HG03095 (cell line): ENCODE results near the gene PSAP.

Source experiments
- ATAC-seq: cut with Tn5 transposase; IDR thresholded peaks from one replicate; pipeline ENCODE4 v1.9.1; 2021; ENCODE audit warnings: moderate library complexity; ENCODE audit not compliant: unreplicated experiment

Gene PSAP

DNA sequence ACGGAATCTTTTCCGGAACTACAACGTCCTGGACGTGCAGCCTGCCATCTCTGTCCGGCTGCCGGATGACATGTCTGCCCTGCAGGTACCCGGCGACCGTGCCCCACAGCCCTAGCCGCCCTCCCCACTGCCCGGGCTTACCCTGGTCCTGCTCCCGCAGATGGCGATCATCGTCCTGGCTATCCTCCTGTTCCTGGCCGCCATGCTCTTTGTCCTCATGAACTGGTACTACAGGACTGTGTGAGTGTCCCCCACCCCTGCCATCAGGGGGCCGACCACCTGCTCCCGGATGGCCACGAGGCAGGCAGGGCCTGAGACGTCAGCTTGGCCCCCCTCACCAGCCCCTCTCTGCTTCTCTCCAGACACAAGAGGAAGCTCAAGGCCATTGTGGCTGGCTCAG lies 39.7 kb downstream of the PSAP start:
- no peak for ATAC-seq

DNA sequence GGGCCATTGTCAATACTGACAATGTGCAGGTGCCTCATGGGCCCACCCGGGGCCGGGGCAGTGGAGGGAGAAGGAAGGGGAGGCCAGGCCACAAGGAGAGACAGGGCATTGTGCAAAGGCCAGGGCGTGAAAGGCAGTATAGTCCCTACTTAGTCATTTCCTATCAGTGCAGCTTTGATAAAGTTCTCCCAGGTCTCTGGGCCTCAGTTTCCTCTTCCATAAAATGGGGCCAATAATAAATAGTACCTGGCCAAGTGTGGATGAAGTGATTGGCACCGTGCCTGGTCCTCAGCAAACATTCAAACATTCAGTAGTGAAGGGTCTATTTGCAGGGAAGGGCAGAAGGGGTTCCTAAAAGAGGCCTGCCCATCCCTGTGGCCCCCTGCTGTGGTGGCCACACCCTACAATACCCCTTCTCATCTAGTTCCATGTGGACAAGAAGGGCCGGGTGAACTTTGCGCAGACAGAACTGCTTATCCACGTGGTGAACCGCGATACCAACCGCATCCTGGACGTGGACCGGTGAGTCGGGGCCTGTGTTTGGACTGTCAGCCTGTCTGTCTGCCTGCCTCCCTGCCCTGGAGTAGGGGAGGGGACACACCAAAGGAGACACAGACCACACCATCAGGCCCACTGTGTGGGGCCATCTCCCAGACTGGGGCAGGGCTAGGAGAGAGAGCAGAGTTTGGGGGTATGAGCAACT lies 40.9 kb downstream of the PSAP start:
- ATAC-seq = no peak

DNA sequence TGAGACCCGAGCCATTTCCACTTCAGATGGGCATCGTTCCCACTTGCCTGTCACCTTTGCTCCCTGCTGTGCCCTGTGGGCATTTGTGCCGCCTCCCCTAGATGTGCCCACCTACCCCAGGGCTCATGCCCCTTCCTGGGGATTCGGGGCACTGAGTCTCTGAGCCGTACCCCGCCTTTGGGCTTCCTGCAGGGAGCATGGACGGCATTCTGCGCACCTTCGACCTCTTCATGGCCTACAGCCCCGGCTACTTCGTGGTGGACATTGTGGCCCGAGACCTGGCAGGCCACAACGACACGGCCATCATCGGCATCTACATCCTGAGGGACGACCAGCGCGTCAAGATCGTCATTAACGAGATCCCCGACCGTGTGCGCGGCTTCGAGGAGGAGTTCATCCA lies 41.4 kb downstream of the PSAP start:
- ATAC-seq = no peak

DNA sequence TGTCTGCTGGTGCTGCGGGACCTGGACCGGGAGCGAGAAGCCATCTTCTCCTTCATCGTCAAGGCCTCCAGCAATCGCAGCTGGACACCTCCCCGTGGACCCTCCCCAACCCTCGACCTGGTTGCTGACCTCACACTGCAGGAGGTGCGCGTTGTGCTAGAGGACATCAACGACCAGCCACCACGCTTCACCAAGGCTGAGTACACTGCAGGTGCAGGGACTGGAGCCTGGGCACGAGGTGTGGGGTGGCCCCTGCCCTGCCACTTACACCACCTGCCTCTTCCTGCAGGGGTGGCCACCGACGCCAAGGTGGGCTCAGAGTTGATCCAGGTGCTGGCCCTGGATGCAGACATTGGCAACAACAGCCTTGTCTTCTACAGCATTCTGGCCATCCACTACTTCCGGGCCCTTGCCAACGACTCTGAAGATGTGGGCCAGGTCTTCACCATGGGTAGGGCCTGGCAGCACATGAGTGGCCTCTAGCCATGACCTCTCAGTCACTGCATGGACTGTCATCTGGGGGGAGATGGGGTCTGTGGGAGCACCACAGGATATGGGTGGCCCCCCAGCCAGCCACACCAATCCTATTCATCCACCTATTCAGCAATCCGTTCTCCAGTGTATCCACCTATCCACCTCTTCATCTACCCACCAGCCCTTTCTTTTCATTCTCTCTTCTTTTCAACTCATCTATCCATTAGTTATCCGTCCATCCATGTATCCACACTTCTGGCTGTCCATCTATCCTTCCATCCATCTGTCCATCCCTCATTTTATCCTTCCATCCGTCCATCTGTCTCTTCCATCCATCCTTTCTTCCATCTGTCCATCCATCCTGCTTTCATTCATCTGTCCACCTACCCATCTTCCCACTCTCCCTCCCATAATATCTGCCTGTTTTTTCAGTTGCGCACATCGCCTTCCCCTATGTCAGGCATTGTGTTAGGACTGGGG lies 43.2 kb downstream of the PSAP start:
- ATAC-seq = no peak

DNA sequence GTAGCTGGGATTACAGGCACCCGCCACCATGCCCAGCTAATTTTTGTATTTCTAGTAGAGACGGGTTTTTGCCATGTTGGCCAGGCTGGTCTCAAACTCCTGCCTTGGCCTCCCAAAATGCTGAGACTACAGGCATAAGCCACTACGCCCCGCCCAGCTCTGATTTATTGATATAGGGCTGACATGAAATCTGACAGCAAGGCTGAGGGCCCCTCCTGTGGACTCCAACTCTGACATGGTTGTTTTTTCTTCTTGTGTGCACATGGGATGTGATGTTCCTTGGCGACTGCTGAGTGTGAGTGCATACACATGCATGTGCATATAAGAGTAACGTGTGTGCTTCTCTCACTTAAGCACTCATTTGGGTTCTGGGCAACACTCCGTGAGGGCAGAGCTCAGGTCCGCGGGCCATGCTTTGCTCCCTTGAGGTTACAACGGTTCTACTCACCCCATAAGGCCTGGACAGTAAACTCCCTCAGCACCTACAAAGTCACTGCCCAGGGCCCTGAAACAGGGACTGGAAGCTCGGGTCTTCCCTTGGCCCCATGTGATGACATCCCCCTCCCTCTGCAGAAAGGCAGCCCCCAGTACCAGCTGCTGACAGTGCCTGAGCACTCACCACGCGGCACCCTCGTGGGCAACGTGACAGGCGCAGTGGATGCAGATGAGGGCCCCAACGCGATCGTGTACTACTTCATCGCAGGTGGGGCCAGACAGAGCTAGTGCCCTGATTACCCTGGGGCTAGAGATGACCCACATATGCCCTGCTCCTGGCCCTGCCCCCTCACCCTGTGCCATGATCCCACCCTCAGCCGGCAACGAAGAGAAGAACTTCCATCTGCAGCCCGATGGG lies 44.1 kb downstream of the PSAP start:
- ATAC-seq = no peak

DNA sequence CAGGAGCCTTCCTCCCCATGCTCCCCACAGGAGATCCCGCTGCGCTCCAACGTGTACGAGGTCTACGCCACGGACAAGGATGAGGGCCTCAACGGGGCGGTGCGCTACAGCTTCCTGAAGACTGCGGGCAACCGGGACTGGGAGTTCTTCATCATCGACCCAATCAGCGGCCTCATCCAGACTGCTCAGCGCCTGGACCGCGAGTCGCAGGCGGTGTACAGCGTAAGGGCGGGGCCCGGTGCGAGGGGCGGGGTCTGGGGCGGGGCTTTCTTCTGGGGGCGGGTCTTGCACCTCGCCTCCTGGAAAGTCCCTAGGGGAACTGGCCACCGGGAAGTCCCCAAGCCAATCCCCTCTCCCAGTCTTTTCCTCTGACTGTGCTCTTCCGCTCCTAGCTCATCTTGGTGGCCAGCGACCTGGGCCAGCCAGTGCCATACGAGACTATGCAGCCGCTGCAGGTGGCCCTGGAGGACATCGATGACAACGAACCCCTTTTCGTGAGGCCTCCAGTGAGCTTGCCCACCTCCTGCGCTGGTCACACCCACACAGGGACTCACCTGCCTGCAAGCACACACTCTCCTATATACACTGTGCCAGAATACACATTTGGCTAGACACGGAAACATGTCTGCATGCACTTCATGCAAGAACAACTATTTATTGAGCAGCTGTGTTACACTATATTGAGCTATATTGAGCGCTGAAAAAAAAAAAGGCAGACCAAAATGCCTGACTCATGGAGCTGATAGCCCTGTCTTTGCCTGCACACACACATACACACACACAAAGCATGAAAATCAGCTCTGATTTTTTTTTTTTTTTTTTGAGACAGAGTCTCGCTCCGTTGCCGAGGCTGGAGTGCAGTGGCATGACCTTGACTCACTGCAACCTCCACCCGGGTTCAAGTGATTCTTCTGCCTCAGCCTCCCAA lies 45.0 kb downstream of the PSAP start:
- ATAC-seq = no peak

DNA sequence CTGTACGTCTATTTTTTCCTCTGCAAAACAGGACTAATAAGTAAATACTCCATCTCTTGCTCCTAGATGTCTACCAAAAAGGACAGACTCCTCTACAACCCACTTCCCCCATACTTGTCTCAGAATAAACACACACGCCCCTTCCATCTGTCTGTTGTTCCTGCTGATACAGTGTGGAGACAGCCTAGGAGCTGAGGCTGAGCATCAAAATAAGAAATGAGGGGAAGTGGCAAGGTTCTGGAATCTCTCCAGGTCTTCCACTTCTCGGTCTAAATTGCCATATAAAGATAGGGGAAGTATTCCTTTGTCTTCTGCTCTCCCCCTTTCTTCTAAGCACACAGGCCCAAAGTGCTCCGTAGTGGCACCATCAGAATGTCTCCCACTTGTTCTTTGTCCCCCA lies 47.0 kb downstream of the PSAP start:
- ATAC-seq = no peak

DNA sequence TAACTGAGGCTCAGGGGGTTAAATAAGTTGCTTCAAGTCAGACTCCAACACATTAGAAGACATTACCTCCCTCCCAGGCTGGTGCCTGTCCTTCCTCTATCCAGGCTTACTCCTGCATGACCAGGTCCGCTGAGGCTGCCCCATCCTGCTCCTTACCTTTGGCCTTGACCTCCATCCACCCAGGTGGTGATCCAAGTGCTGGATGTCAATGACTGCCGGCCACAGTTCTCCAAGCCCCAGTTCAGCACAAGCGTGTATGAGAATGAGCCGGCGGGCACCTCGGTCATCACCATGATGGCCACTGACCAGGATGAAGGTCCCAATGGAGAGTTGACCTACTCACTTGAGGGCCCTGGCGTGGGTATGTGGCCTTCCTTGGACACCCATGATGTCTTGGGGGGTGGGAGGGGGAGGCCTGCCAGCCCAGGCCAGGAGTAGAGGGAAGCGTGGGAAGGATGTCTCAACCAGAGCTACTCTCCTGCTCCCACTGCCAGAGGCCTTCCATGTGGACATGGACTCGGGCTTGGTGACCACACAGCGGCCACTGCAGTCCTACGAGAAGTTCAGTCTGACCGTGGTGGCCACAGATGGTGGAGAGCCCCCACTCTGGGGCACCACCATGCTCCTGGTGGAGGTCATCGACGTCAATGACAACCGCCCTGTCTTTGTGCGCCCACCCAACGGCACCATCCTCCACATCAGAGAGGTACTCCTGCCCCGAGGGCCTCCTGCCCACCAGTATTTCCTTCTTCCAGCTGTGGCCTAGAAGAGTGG lies 48.1 kb downstream of the PSAP start:
- ATAC-seq = no peak

DNA sequence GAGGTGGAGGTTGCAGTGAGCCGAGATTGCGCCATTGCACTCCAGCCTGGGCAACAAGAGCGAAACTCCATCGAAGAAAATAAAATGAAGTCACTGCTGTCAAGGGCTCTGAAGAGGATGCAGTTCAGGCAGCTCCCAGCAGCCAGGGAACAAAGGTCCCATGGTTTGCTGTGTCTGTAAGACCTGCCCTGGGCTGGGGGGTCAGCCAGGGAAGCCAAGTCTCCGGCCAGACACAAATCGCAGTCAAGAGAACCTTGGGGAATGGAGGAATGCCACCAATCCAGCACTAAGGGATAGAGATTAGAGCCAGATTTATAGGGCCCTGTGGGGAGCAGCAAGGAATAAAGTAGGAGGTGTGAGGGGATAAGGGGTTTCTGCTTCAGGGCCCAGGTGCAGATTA lies 48.8 kb downstream of the PSAP start:
- no peak for ATAC-seq

DNA sequence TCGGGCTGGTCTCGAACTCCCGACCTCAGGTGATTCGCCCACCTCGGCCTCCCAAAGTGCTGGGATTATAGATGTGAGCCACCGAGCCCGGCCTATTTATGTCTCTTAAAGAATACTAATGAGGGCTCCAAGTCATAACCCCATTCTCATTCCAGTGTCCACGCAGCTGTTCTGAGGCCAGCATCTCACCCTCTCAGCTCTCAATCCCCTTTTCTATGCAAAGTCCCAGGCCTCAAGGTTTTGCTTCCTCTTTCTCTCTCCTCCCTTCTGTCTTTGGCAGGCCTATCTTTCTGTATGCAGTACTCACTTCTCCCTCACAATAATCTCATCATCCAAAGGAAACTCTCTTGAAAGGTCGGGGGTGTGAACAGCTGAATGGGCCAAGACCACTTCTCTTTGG lies 49.7 kb downstream of the PSAP start:
- ATAC-seq = peak; percentile 73

DNA sequence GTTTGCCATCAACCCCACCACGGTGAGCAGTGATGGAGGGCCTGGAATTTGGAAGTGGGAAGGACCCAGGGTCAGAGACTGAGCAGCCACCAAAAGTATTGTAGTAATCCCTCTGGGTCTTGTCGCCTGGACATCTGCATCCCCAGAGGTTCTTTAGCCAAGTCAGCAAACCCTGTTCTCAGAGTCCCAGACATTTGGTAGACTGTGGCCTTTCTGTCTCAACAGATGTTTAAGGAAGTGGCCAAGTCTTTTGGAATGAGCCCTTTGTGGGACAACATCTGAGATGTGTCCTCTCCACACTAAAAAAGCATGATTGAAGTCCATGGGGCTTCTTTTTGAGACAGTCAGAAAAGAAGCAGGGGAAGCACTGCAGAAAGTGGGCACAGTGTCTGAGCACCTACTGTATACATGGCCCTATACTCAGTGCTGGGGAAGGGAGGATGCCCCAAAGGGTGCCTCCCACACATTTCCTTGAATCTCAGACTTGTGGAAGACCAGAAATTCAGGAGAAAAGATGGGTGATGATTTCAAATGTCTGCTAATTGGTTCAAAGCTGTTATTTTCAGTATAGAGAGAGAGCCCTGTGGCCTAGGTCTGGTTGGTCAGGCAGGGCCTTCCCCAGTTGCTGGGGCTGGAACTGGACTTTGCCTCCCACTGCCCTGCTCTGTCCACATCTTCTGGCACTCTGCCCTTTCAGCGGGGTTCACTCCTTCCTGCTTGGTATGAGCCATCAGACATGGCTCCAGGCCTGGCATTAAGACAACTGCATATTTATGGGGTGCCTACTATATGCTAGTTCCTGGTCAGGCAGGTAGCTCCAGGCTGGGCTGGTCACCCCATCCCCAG lies 51.2 kb downstream of the PSAP start:
- ATAC-seq = no peak

DNA sequence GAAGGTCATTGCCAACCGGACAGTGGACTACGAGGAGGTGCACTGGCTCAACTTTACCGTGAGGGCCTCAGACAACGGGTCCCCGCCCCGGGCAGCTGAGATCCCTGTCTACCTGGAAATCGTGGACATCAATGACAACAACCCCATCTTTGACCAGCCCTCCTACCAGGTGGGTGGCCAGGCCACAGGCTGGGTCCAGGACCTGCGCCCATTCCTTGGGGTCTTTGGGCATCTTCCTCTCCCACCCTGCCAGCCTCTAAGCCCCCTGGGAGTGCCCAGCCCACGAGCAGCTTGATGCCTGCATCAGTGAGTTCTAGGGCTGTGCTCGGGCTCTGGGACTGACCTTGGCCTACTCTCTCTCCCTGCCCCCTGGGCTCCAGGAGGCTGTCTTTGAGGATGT lies 51.9 kb downstream of the PSAP start:
- ATAC-seq = no peak

DNA sequence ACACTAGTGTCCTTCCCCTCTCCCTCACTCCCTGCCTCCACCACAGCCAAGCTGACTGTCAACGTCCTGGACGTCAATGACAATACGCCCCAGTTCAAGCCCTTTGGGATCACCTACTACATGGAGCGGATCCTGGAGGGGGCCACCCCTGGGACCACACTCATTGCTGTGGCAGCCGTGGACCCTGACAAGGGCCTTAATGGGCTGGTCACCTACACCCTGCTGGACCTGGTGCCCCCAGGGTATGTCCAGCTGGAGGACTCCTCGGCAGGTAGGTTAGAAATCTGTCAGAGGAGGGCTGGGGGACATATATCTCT lies 52.8 kb downstream of the PSAP start:
- ATAC-seq = no peak

DNA sequence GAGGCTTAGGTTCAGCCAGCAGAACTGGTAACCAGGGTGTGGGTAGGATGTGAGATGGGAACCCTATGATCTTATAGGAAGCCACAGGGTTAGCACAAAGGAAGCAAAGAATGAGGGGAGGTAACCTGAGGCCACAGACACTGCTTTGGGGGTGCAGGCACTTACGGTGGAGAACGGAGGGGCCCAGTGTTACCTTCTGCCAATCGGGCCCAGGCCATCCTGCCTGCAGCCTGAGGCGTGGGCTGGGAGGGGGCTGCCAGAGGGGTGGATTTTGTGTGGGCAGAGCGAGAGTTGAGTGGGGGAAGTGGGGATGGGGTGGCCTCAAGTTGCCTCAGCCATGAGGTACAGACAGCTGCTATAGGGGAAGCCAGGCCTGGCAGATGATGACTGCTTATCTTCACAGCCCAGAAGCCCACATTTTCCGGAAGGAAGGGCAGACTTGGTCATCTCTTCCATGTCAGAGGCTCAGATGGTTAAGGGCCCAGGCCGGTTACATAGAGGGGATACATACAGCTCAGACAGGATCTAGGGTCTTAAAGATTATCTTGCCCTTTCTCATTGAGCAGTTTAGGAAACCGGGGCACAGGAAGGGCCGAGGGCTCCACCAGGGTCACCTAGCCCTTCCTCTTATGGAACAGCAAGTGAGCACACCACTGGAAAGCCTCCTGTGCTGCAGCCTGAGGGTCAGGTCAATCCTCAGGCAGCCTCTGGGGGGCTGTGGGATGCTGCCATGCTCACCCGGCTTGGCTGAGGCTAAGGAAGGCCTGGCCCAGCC lies 53.3 kb downstream of the PSAP start:
- no peak for ATAC-seq

DNA sequence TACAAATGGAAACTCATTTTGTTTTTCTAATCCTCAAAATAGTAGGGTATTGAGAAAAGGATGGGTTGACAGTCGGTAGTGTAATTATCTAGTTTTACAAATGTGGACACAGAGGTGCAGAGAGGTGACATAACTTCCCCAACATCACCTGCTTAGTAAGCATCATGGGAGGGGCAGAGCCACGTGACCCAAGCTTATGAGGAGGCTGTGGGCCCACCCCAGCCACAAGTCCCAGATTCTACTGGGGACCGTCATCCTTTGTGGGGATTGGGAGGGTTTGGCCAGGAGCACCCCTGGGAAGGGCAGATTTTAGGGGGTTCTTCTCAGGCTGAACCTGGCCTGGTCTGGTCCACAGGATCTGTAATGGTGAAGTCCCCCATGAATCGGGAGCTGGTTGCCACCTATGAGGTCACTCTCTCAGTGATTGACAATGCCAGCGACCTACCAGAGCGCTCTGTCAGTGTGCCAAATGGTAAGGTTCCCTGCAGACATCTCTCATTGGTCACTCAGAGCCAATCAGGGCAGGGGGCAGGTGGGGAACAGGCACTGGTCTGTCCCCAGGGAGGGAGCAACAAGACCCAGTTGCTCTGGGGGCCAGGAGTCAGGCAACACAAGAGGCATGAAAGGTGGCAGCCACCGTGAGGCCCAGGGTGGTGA lies 54.2 kb downstream of the PSAP start:
- no peak for ATAC-seq

DNA sequence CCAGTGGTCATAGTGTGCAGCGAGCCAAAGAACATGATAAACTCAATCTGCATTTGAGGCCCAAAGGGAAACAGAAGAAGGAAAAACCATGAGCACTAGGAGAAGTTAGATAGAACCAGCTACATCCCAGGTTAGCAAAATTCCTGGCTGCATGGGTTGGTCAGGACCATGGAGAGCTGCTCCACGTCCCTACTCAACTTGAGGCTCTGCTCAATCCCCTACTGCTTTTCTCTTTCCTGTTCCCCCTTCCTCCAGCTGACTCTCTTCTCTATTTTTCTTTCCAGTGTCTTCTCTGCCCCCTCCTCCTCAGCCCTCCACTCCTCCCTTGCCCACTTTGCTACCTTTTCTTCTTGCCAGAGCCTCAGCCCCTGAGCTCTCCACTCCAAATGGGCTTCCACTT lies 55.8 kb downstream of the PSAP start:
- no peak for ATAC-seq

DNA sequence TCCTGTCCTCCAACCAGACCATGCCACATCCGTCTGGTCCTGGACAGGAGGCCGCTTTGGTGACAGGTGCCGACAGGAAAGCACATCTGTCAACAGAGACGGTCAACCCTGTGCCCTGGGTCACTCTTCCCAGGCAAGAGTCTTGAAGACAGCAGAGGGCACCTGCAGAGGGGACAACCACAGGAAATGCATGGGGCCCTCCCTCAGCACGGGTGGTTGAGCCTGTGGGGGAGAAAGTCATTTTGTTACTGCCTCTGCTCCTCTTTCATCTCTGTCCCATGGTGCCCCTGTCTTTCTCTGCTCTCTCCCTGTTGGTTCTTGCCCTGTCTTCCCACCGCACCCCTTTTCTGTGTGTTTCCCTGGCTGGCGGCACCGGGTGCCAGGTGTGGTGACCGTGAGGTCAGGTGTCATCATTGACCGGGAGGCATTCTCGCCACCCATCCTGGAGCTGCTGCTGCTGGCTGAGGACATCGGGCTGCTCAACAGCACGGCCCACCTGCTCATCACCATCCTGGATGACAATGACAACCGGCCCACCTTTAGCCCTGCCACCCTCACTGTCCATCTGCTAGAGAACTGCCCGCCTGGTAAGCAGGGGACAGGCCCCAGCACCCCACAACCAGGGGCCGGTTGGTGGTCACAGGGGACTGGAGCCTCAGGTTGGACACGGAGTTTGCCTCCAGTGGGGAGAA lies 60.2 kb downstream of the PSAP start:
- ATAC-seq = no peak
